Jurkat, Clone E6-1 (cell line): Measurements from ENCODE around the gene S100PBP.
A peak's percentile ranks its signal among the peaks of the same experiment; 100 is the strongest.

ENCODE experiments used
- DNase-seq: peaks from one replicate; pipeline ENCODE4 v3.0.0-alpha.2; 2011; ENCODE audit warnings: low read depth, low spot score
- H3K4me3 ChIP-seq: 2 replicates; pipeline ENCODE4 v1.5.1; 2011; ENCODE audit warnings: mild to moderate bottlenecking, low read length, control low read depth, moderate library complexity

The S100PBP gene

DNA sequence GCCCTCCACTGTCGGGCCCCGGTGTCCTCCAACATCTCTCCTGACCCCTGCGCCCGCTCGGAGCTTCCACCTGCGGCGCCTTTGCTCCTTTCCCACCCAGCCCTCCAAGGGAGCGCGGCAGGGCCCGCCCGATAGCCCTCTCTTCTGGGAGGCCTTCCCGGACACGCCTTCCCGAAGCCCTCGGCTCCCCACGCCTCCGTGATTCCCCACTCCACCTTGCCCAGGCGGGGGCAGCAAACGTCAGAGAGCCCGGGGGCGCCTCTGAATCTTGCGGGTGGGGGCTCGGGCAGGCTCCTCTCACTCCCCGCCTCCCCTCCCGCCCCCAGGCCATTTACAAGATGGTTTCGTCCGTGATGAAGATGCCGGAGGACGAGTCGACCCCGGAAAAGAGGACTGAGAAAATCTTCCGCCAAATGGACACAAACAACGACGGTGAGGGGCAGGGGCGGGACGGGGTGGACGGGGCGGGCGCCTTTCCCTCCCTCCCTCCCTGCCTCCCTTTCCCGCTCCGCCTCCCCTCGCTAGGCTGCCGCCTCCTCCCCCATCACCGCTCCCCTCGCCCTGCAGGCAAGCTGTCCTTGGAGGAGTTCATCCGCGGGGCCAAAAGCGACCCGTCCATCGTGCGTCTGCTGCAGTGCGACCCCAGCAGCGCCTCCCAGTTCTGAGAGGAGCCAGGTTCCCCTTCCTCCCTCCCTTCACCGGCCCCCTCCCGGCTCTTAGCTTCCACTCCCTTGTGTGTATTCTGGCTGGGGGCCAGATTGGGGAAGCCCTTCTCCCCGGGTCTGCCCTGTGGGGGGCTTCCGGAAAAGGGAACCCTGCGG is 76.0 kb downstream of the S100PBP start:
- DNase-seq: no peak

DNA sequence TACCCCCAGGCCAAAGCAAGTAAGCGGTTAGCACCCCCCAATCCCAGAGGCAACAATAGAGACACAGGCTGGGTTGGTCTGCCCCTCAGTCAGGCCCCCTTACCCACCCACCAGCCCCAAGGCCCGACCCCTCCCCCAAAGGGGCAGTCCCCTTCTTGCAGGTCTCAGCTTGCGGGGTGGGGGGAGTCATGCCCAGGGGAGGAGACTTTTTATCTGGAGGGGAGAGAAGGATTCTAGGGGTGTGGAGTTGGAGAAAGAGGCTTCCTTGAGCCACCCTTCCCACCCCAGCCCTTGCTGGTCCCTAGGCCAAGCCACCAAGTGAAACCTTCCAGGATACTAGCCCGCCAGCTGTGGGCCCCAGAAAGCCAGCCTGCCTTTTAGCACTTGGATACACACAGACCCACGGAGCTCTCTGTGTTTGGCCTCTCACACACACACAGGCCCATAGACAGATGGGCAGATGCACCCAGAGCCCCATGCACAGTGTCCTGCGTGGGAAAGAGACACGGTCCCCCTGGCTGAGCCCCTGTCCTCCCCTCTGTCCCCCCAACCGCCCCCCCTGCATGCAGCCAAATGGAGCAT is 76.7 kb downstream of the S100PBP start:
- no peak for DNase-seq

More for the DNA sequence above, 76.0 kb downstream of the S100PBP start:
- H3K4me3 ChIP-seq: no peak overlapping the region

DNA sequence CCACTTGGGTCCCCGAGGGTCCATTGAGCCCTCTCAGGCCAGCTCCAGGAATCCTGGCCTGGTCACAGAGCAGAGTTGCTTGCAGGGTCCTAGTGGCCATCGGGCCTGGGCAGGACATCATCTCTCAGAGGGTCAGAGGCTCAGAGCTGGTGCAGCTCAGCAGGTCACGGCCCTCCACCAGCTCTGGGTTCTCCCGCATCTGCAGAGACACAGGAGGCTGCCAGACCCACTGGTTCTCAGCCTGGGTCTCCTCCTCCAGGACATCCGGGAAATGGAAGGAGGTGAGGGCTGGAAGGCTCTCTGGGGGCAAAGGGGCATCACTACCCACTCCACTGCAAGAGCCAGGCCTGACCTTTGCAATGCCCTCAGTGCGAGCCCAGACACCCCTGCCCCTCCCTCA is 77.2 kb downstream of the S100PBP start:
- H3K4me3 ChIP-seq: no peak overlapping the region
- DNase-seq: no peak

More for the DNA sequence above, 76.7 kb downstream of the S100PBP start:
- no peak overlapping the region for H3K4me3 ChIP-seq

DNA sequence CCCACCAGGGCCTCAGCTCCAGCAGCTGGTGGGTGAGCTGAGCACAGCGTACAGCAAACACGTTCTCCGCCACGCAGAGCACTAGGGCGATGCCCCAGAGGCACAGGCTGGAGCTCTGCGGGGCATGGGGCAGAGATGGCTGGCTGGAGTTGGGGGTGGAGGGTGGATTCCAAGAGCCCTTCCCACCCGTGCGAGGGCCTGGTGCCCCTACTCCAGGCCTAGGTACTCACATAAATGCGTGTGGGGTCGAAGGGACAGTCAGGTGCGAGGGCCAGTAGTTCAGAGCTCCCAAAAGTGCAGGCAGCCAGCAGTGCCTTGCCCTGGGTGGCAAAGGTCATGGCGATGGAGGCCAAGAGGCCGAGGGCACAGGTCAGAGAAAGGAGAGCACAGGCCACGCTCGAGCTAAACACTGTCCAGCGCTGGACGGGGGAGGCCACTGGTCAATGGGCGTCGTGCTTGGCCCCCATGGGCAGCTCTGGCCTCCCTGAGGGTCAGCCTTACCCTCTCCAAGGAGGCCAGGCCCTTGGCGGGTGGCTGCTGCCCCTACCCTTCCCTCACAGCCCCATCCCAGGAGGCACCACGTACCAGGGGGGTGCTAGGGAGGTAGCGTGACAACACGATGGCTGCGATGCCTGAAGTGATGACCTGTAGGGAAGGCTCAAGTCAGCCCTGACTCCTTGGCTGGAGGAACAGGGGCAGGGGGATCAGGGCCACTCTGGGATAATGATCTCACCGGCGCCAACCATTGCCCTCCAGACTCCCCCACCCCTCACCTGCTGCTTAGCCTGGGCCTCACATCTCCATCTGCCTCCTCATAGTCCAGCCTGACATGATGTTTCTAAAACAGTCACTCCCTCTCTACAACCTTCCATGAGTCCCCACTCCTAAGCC is 78.1 kb downstream of the S100PBP start:
- no peak for DNase-seq
- H3K4me3 ChIP-seq: no peak overlapping the region

- DNase-seq: no peak
- H3K4me3 ChIP-seq: no peak overlapping the region
These were observed 79.0 kb downstream of the S100PBP start for GRCh38 chr1:32896451-32896850.

- H3K4me3 ChIP-seq: no peak overlapping the region
- DNase-seq: no peak
These were observed 79.9 kb downstream of the S100PBP start for GRCh38 chr1:32897082-32898049.

- no peak for DNase-seq
- H3K4me3 ChIP-seq: no peak overlapping the region
These were observed 80.6 kb downstream of the S100PBP start for GRCh38 chr1:32898056-32898455.

DNA sequence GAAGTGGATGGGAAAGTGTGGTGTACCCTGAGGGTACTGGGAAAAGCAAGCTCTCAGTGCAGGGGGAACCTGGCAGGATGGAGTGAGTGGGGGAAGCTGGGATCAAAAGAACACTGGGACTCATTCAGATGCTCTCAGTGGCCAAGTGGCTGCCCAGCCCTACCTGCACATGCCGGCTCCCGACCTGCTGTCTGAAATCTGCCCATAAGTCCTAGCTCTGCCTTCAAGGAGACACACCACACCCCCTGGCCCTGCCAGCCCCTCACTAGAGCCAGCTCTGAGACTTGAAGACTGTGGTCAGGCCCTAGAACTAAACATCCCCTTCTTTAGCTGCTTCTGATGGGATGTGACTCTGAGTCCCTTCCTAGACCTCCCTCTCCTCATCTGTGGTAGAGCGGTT is 81.5 kb downstream of the S100PBP start:
- no peak for DNase-seq

DNA sequence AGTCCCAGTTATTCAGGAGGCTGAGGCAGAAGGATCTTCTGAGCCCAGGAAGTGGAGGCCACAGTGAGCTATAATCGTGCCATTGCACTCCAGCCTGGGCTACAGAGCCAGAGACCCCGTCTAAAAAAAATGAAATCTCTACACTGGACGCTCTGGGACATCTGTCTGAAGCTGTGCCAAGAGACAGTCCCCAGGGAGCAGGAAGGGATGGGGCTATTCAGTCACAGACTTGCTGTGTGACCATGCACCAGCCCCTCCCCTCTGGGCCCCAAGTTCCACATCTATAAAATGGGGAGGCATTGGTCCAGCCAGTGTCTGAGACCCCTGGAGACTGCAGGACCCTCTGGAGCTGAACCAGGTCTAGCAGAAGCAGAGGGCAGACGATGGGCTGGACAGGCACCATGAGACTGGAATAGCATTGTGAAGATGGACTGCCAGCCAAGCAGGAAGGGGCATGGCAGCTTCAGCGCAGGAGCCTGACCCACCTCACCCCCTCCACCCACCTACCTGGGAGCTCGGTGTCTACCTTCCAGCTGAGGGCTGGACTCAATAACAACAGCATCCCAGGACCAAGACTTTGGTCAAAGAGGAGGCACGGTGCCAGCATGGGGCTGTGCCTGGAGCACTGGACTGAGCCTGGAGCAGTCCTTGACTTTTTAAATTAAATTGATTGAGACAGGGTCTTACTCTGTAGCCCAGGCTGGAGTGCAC is 82.3 kb downstream of the S100PBP start:
- no peak for DNase-seq
- no peak overlapping the region for H3K4me3 ChIP-seq

More for the DNA sequence above, 81.5 kb downstream of the S100PBP start:
- no peak overlapping the region for H3K4me3 ChIP-seq

- H3K4me3 ChIP-seq: peak overlapping the region; percentile 44
- no peak for DNase-seq
These were observed 83.0 kb downstream of the S100PBP start for GRCh38 chr1:32900371-32900955.

DNA sequence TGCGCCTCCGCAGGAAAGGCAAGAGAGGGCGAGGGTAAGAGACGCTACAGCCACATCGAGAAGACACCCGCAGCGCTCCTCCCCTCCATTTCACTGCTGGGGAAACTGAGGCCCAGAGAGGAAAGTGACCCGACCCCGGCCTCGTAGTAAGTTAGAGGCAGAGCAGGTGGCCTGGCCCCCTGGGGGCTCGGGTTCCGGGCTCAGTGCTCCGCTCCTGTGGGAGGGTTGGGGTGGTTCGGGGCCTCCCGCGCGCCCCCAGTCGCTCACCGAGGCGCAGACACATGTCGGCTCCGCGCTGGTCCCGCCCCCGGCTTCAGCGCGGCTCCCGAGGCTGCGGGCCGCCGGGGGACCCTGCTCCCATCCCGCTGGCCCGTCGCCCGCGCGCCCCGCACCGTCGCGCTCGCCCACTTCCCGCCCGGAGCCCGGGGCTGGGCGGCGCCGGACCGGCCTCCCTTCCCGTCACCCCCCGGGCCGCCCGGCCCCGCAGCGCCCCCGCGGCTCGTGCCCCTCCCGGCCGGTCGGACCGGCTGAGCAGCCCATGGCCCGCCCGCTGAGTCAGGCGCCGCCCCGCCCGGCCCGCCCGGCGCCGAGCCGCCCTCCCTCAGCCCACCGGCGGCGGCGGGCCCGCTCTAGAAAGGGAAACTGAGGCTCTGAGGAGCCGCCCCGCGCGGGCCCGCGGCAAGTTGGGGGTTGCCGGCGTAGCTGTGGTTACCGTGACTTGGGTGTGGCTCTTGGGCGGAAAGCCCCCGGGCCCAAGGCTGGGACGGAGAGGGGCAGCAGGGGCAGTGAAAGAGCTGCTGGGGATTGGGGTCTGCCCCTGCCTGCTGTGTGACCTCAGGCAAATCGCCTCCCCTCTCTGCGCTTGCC is 83.7 kb downstream of the S100PBP start, which contains the start of gene TMEM54:
Gene TMEM54, minus strand, starts transcription at position 434 of the 867 bp plus-strand sequence. Its CDS starts 151 bp downstream, at position 283.
- H3K4me3 ChIP-seq: peak within 1 kb of the TSS; percentile 44
- no peak for DNase-seq

GRCh38 chr1:32901823-32902534 is 84.5 kb downstream of the S100PBP start:
- no peak for DNase-seq
- peak overlapping the region; percentile 43 for H3K4me3 ChIP-seq

DNA sequence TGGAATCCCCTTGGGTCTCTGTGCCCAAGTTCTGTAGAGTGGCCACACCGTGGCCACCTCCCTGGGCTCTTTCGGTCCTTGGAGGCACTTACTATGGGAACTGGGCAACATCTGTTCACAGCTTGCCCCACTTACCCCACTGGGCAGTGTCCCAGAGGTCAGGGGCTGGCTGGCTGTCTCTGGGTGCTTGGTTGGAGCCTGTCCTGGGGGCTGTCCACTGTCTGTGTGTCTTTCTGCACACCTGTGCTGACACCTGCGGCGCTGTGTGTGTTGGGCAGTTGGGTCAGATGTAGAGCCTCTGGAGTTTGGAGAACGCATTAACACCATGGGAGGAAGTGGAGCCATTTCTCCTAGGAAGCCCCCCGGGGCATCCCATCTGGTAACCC is 85.1 kb downstream of the S100PBP start:
- H3K4me3 ChIP-seq: no peak overlapping the region
- no peak for DNase-seq

DNA sequence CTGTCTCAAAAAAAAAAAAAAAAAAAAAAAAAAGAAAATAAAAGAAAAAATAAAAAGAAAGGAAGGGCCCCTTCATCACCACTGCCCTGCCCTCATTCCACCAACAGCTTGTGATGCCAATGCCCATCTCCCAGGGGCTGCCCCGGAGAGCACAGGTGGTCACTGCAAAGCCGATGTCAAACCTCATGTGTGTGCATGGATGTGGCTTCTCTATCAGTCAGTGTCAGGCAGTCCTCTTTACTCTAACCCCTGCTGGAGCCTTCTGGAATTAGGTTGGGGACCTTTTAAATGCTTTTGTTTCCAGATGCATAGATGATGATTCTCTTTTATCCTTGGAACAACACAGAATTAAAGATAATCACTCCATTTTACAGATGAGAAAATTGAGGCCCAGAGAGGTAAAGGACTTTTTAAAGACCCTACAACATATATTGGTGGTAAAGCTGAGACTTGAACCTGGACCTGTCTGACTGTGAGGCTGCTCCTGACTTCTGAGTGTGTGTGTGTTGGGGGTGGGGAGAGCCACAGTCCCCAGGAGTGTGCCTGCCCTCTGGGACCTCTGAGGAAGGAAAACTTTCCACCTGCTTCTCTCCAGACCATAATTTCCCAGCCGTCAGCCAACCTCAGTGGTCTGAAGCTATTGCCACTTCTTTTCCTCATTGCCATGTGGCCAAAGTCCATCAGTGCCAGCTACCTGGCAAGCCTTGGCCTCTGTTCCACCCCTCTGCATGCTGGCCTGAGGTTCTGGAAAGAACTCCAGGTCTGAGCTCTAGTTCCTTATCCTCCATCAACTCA is 86.7 kb downstream of the S100PBP start:
- peak; percentile 8 for DNase-seq

DNA sequence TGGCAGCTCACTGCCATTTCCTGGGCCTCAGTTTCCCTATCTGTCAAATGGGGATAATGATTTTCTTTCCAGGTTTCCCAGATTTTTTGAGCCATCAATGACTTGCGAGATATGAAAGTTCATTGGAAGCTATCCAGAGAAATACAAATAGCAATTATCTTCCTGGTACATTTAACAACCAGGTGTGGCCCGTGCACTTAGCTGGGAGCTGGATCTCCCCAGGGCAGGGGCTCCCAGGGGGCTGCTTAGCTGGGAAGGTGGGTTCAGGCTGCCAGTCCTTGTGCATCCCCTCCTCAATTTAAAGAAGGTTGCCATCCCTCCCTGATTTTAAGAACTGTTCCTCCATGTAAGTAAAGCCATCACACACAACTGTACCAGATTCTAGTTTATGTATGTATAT is 87.3 kb downstream of the S100PBP start:
- no peak overlapping the region for H3K4me3 ChIP-seq
- no peak for DNase-seq

More for the DNA sequence above, 86.7 kb downstream of the S100PBP start:
- H3K4me3 ChIP-seq: no peak overlapping the region
